Hepatocyte (in vitro differentiated cells): Measurements from ENCODE around the gene PRPSAP1.

Experiments
- CTCF ChIP-seq: fragments of 200-600 bp; sonication (generic); IDR thresholded peaks from 2 replicates; pipeline ENCODE4 v1.5.1; 2016; ENCODE audit warnings: antibody characterized with exemption, mild to moderate bottlenecking; ENCODE audit not compliant: poor library complexity
- EZH2phosphoT487 ChIP-seq: fragments of 200-600 bp; sonication (generic); IDR thresholded peaks from one replicate; pipeline ENCODE4 v1.6.1; 2018; ENCODE audit warnings: antibody characterized with exemption, mild to moderate bottlenecking, low read depth, moderate library complexity; ENCODE audit not compliant: unreplicated experiment, severe bottlenecking

DNA sequence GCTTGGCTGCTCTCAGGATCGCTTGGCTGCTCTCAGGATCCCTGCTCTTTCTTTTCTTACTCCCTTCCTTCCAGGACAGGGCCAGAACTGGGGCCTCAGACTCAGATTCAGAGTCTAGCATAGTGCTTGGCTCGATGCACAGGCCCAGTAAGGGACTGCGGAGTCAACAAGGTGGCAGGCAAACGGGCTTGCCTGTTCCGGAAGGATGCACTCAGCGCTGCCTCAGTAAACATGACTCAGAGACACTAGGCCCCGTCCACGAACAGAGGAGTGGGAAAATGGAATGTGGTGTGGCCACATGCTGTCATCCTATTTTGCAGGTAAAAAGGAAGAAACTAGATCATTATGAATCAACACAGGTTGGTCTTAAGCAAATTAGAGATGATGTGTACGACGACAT, 40.5 kb upstream of the PRPSAP1 start:
- TF ChIP-seq CTCF = no peak
- TF ChIP-seq EZH2phosphoT487 = no peak
